ENCODE data around the gene DOCK1.

Gene DOCK1

GRCh38 chr10:127137391-127137790 lies 232.2 kb downstream of the DOCK1 start:
- no peak for DNase-seq (ENCODE audit: low read depth)
- TF ChIP-seq MYC (IDR thresholded peaks at IDR 0.05; ENCODE audit: low read depth, low read length), result no peak
- no peak for TF ChIP-seq POLR2A (IDR thresholded peaks at IDR 0.05; ENCODE audit: extremely low read depth, insufficient read length)
- no peak for TF ChIP-seq CTCF (IDR thresholded peaks at IDR 0.05; ENCODE audit: low read depth, low read length)
- no peak for TF ChIP-seq MAX (IDR thresholded peaks at IDR 0.05; ENCODE audit: low read depth, low read length)
- no peak overlapping the region for H3K4me3 ChIP-seq (ENCODE audit: low read depth, low read length)

- H3K4me3 ChIP-seq (ENCODE audit: low read depth, low read length), result no peak overlapping the region
- no peak for DNase-seq (ENCODE audit: low read depth)
- TF ChIP-seq CTCF (IDR thresholded peaks at IDR 0.05; ENCODE audit: low read depth, low read length) (no peak), MAX (IDR thresholded peaks at IDR 0.05; ENCODE audit: low read depth, low read length) (no peak), POLR2A (IDR thresholded peaks at IDR 0.05; ENCODE audit: extremely low read depth, insufficient read length) (no peak), MYC (IDR thresholded peaks at IDR 0.05; ENCODE audit: low read depth, low read length) (no peak)
Observed at GRCh38 chr10:127142136-127142535, 236.9 kb downstream of the DOCK1 start.

GRCh38 chr10:127142856-127143255 lies 237.6 kb downstream of the DOCK1 start:
- H3K4me3 ChIP-seq (ENCODE audit: low read depth, low read length), result no peak overlapping the region
- DNase-seq (ENCODE audit: low read depth), result no peak
- TF ChIP-seq CTCF (IDR thresholded peaks at IDR 0.05; ENCODE audit: low read depth, low read length) (no peak), MAX (IDR thresholded peaks at IDR 0.05; ENCODE audit: low read depth, low read length) (no peak), POLR2A (IDR thresholded peaks at IDR 0.05; ENCODE audit: extremely low read depth, insufficient read length) (no peak), MYC (IDR thresholded peaks at IDR 0.05; ENCODE audit: low read depth, low read length) (no peak)

GRCh38 chr10:127145173-127145572 lies 239.9 kb downstream of the DOCK1 start:
- no peak for TF ChIP-seq POLR2A (IDR thresholded peaks at IDR 0.05; ENCODE audit: extremely low read depth, insufficient read length)
- no peak for TF ChIP-seq MAX (IDR thresholded peaks at IDR 0.05; ENCODE audit: low read depth, low read length)
- TF ChIP-seq MYC (IDR thresholded peaks at IDR 0.05; ENCODE audit: low read depth, low read length), result no peak
- TF ChIP-seq CTCF (IDR thresholded peaks at IDR 0.05; ENCODE audit: low read depth, low read length), result no peak
- no peak overlapping the region for H3K4me3 ChIP-seq (ENCODE audit: low read depth, low read length)
- no peak for DNase-seq (ENCODE audit: low read depth)

GRCh38 chr10:127146661-127147060 lies 241.4 kb downstream of the DOCK1 start:
- no peak overlapping the region for H3K4me3 ChIP-seq (ENCODE audit: low read depth, low read length)
- TF ChIP-seq MYC (IDR thresholded peaks at IDR 0.05; ENCODE audit: low read depth, low read length) (no peak), MAX (IDR thresholded peaks at IDR 0.05; ENCODE audit: low read depth, low read length) (no peak)
- DNase-seq (ENCODE audit: low read depth), result no peak

- DNase-seq (ENCODE audit: low read depth), result peak; percentile 79
- no peak overlapping the region for H3K4me3 ChIP-seq (ENCODE audit: low read depth, low read length)
- TF ChIP-seq CTCF (IDR thresholded peaks at IDR 0.05; ENCODE audit: low read depth, low read length), result no peak
- TF ChIP-seq POLR2A (IDR thresholded peaks at IDR 0.05; ENCODE audit: extremely low read depth, insufficient read length), result no peak
- peak; percentile 36; the same call in 1 of the 2 replicates for TF ChIP-seq MYC (IDR thresholded peaks at IDR 0.05; ENCODE audit: low read depth, low read length)
- peak; percentile 31; the same call in 1 of the 2 replicates for TF ChIP-seq MAX (IDR thresholded peaks at IDR 0.05; ENCODE audit: low read depth, low read length)
Observed at GRCh38 chr10:127148066-127148932, 243.1 kb downstream of the DOCK1 start.

All from NB4 (cell line).